Peyer's patch (tissue), 4 donors: ENCODE measurements around the gene CAPN10. TPM values are rescaled to one million over a fixed set of nuclear protein-coding genes. Genes with fewer than 3 reads are reported as not detected.

Experiments
- DNase-seq, 3 donors: peaks; one replicate each; pipeline ENCODE4 v3.0.0-alpha.2; 2017 to 2019
- H3K27ac ChIP-seq, 4 donors: fragments of 200-600 bp; sonication (generic); one replicate each; pipeline ENCODE4 v1.5.1; 2016 to 2019
- H3K27me3 ChIP-seq, 2 donors: fragments of 200-600 bp; sonication (generic); one replicate each; pipeline ENCODE4 v1.5.1; 2019
- H3K36me3 ChIP-seq, 3 donors: fragments of 200-600 bp; sonication (generic); one replicate each; pipeline ENCODE4 v1.5.1; 2016 to 2019
- H3K4me1 ChIP-seq, 4 donors: fragments of 200-600 bp; sonication (generic); one replicate each; pipeline ENCODE4 v1.5.1; 2016 to 2019
- H3K4me3 ChIP-seq, 4 donors: fragments of 200-600 bp; sonication (generic); 1 replicate in 3 of 4; 2 replicates in 1 of 4; pipeline ENCODE4 v1.5.1; 2016 to 2019; ENCODE audit warnings: mild to moderate bottlenecking in 1 of 4
- H3K9me3 ChIP-seq, 4 donors: fragments of 200-600 bp; sonication (generic); one replicate each; pipeline ENCODE4 v1.5.1; 2016 to 2019; ENCODE audit warnings: mild to moderate bottlenecking in 1 of 4
- POLR2A ChIP-seq, 2 donors: fragments of 450-650 bp; IDR thresholded peaks; one replicate each; pipeline ENCODE4 v1.5.1; 2017; ENCODE audit warnings: antibody characterized with exemption in 2 of 2, mild to moderate bottlenecking in 2 of 2, moderate library complexity in 2 of 2
- total RNA-seq, 4 donors: library from RNA; depleted of rRNA; stranded (reverse); fragments of >200 nt; gene quantifications; one replicate each; pipeline ENCODE4 v1.1.0, GENCODE V29; 2016
- TF ChIP-seq, protein P1 (sequence below), 6 experiments: fragments of 450-650 bp in 4 of 6; fragments of 200-600 bp in 2 of 6; sonication (generic) in 1 of 6; IDR thresholded peaks; one replicate each; pipeline ENCODE4 v1.5.1; 2017 to 2019; ENCODE audit warnings: antibody characterized with exemption in 6 of 6, mild to moderate bottlenecking in 3 of 6, moderate library complexity in 1 of 6

Gene CAPN10
- total RNA-seq, 4 donors from 2014 or later = 48.3 to 96.4 (median 78.9) TPM

DNA sequence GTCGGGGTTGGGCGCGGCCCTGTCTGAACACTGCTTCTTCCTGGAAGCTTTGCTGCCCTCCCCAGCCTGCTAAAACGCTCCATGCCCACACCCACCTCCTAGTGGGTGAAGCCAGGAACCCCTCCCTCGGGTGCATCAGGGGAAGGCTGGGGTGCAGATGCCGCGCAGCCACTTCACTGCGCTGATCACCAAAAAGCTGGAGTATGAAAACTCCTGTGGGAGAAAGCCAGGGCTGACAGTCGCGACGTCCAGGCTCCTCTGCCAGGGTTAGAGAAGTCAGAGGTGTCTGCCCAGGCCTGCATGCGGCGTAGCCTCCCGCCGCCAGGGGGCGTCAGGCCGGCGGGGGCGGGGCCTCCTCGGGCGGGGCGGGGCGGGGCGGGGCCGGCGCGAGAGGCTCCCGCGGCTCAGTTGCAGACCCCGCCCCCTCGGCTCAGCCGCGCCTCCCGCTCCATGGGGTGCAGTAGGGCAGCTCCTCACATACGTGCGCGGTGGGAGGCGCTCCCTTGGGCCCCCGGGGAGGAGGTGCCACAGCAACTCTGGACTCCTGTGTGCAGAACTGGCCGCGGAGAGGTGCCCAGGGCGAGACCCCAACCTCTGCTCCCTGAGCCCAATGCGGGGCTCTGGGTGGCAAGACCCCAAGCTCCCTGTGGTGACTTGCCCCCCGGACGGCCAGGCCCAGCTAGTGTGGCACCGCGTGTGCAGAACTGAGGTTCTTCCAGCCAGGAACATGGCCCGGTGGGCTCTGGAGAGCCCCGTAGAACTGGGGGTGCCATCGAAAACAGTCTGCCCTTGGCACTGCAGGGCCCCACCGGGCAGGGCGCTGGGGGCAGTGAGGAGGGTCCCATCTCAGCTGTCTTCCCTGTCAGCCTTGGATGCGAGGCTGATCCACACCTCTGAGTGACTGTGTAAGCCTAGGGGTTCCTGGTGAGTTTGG, 20.1 kb upstream of the CAPN10 start:
- no peaks in the 10 kb centered on the region for H3K27me3 ChIP-seq
- TF ChIP-seq, protein P1, sequence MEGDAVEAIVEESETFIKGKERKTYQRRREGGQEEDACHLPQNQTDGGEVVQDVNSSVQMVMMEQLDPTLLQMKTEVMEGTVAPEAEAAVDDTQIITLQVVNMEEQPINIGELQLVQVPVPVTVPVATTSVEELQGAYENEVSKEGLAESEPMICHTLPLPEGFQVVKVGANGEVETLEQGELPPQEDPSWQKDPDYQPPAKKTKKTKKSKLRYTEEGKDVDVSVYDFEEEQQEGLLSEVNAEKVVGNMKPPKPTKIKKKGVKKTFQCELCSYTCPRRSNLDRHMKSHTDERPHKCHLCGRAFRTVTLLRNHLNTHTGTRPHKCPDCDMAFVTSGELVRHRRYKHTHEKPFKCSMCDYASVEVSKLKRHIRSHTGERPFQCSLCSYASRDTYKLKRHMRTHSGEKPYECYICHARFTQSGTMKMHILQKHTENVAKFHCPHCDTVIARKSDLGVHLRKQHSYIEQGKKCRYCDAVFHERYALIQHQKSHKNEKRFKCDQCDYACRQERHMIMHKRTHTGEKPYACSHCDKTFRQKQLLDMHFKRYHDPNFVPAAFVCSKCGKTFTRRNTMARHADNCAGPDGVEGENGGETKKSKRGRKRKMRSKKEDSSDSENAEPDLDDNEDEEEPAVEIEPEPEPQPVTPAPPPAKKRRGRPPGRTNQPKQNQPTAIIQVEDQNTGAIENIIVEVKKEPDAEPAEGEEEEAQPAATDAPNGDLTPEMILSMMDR (IDR thresholded peaks at IDR 0.05) = peak; percentile 72 to 100 (median 88)
- peak; percentile 67 to 88 for TF ChIP-seq POLR2A (IDR thresholded peaks at IDR 0.05)
- H3K4me3 ChIP-seq = peak overlapping the region; percentile 45 to 95 (median 76)
- H3K4me1 ChIP-seq = peaks cover 0 to 66% (median 57%) of the 10 kb centered on the region in 4 donors
- H3K27ac ChIP-seq = peak overlapping the region; percentile 92 to 99 (median 97)
- no peaks in the 10 kb centered on the region for H3K36me3 ChIP-seq
- H3K9me3 ChIP-seq = no peaks in the 10 kb centered on the region
- DNase-seq = peak; percentile 97 to 99 (median 97)

DNA sequence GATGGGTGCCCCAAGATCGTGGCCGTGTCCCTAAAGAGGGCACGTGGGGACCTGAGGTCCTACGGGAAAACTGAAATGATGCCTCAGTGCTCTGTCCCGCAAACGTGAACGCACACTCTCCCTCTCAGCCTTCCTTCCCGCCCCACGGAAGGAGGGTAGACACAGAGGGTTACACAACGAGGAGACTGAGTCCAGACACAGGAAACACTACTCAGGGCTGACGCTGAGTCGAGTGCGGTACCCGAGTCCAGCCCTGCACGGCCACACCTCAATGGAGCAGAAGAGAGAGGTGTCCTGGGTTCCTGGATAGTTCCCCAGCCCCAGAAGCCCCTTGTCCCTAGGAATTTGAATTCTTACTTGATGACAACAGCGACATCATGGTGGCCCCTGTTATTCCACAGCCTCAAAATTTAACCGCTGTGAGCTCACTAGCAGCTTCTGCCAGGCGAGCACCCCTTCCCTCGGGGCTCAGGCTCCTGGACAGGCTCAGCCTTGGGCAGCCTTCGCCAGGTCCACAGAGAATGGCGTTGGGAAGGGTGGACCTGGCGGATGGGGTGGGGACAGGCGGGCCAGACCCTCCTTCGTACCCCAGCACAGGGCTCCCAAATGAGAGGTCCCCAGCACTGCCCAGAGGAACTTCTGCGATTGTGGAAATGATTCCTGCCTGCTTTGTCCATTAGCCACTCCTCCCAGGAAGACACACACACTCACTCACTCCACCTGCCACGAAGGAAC, 19.2 kb upstream of the CAPN10 start:
- DNase-seq = peak; percentile 41 to 68 (median 61)
- Histone ChIP-seq H3K4me1 (peaks cover 0 to 58% (median 50%) of the 10 kb centered on the region in 4 donors), H3K27ac (peak overlapping the region; percentile 92 to 99 (median 97)), H3K36me3 (peaks cover 0 to 4% (median 0%) of the 10 kb centered on the region in 3 donors), H3K27me3 (no peaks in the 10 kb centered on the region), H3K9me3 (no peaks in the 10 kb centered on the region), H3K4me3 (peak overlapping the region; percentile 59 to 95 (median 80))
- TF ChIP-seq, protein P1 (IDR thresholded peaks at IDR 0.05) = no peak
- TF ChIP-seq POLR2A (IDR thresholded peaks at IDR 0.05) = no peak

DNA sequence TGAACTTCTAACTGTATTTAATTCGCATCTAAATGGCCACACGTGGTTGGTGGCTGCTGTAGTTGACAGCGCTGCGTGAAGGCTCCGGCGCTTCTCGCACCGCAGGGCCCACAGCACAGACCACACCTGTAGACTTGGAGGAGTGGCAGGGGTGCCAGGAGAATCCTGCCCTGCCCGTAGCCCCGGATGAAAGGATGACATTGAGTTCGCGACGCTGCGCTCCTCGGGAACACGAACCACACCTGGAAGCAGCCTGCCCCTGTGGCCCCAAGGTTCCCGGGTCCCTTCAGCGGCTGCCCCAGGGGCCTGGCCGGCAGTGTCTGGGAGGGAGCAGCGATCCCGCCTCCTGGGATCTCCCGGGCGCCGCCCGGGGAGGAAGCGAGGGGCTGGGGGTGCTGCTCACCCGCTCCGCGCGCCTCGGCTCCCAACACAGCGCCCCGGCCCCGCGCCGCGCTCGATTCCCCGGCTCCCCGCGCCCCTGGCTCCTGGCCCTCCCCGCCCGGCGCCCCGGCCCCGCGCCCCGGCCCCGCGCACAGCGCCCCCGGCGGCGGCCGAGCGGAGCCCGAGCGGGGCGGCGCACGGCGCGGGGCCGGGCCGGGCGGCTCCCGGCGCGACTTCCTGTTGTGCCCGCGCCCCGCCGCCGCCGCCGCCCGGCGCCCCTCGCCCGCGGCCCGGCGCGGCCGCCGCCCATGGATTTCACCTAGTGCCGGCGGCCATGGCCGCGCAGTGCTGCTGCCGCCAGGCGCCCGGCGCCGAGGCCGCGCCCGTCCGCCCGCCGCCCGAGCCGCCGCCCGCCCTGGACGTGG, 18.5 kb upstream of the CAPN10 start, which contains the start of gene RNPEPL1:
Gene RNPEPL1, plus strand, starts transcription at position 613 of the 806 bp plus-strand sequence. Its CDS starts 103 bp downstream, at position 716.
- Histone ChIP-seq H3K4me3 (peak within 1 kb of the TSS; percentile 75 to 98 (median 92)), H3K27ac (peak within 1 kb of the TSS; percentile 92 to 99 (median 97)), H3K4me1 (peaks cover 0 to 55% (median 49%) of the 10 kb centered on the region in 4 donors), H3K9me3 (no peaks in the 10 kb centered on the region), H3K36me3 (peaks cover 0 to 12% (median 0%) of the 10 kb centered on the region in 3 donors), H3K27me3 (no peaks in the 10 kb centered on the region)
- TF ChIP-seq, protein P1 (IDR thresholded peaks at IDR 0.05) = peak in 1 of 6 experiments; percentile 22
- peak in 1 of 2 donors; percentile 44 for TF ChIP-seq POLR2A (IDR thresholded peaks at IDR 0.05)
- peak; percentile 44 to 80 (median 72) for DNase-seq

DNA sequence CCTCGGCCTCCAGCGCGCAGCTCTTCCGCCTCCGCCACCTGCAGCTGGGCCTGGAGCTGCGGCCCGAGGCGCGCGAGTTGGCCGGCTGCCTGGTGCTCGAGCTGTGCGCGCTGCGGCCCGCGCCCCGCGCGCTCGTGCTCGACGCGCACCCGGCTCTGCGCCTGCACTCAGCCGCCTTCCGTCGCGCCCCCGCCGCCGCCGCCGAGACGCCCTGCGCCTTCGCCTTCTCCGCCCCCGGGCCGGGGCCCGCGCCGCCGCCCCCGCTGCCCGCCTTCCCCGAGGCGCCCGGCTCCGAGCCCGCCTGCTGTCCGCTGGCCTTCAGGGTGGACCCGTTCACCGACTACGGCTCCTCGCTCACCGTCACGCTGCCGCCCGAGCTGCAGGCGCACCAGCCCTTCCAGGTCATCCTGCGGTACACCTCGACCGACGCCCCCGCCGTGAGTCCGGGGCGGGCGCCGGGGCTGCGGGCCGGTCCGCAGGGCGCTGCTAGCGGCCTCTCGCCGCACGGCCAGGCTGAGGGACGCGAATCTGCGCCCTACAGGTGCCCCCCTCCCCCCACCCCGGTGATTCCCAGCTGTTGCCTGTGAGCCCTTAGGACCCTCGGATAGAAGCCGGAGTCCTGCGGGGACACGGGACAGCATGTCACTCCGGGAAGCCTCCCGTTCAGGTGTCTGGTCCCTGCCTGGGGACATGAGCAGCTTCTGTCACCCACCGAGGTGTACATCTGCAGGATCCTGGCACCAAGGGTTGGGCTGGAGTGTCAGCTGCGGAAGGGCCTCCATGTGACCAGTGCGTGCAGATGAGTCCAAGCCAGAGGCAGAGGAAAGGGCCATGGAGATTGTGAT, 17.6 kb upstream of the CAPN10 start:
- peak; percentile 59 to 81 (median 79) for DNase-seq
- Histone ChIP-seq H3K36me3 (peaks cover 0 to 20% (median 0%) of the 10 kb centered on the region in 3 donors), H3K27ac (peak overlapping the region; percentile 66 to 99 (median 82)), H3K9me3 (no peaks in the 10 kb centered on the region), H3K27me3 (no peaks in the 10 kb centered on the region), H3K4me3 (peak overlapping the region; percentile 75 to 98 (median 92)), H3K4me1 (peaks cover 0 to 55% (median 49%) of the 10 kb centered on the region in 4 donors)
- TF ChIP-seq, protein P1 (IDR thresholded peaks at IDR 0.05) = no peak
- peak in 1 of 2 donors; percentile 52 for TF ChIP-seq POLR2A (IDR thresholded peaks at IDR 0.05)
